HCT116 (cell line): ENCODE results near the gene USP48.

Source experiments
- CTCF ChIP-seq, 3 experiments: fragments of 200-600 bp in 1 of 3; sonication (generic) in 1 of 3; IDR thresholded peaks in 2 of 3; conservative IDR thresholded peaks in 1 of 3; 2 replicates each; pipeline ENCODE4 v1.5.1; 2012 to 2017; ENCODE audit warnings: low read depth in 2 of 3, low read length in 2 of 3, antibody characterized with exemption in 1 of 3, borderline replicate concordance in 1 of 3, control low read depth in 1 of 3, mild to moderate bottlenecking in 1 of 3, mixed read lengths in 1 of 3, mixed run types in 1 of 3, moderate library complexity in 1 of 3; ENCODE audit not compliant: insufficient read depth in 1 of 3
- ELF1 ChIP-seq: IDR thresholded peaks from 2 replicates; pipeline ENCODE4 v1.6.1; 2012; ENCODE audit warnings: low read depth, borderline replicate concordance
- EZH2 ChIP-seq: fragments of 200-600 bp; sonication (generic); IDR thresholded peaks from 2 replicates; pipeline ENCODE4 v1.6.1; 2017; ENCODE audit warnings: antibody characterized with exemption, mixed run types
- EZH2phosphoT487 ChIP-seq: fragments of 200-600 bp; IDR thresholded peaks from 2 replicates; pipeline ENCODE4 v1.6.1; 2018; ENCODE audit warnings: antibody characterized with exemption, borderline replicate concordance
- FOSL1 ChIP-seq: IDR thresholded peaks from 2 replicates; pipeline ENCODE4 v1.6.1; 2012; ENCODE audit warnings: low read depth
- JUND ChIP-seq: IDR thresholded peaks from 2 replicates; pipeline ENCODE4 v1.6.1; 2012
- POLR2A ChIP-seq: IDR thresholded peaks from 2 replicates; pipeline ENCODE4 v1.7.0; 2011; ENCODE audit warnings: borderline replicate concordance; ENCODE audit not compliant: insufficient read depth, insufficient read length; ENCODE audit errors: extremely low read depth
- POLR2AphosphoS5 ChIP-seq: IDR thresholded peaks from 2 replicates; pipeline ENCODE4 v1.6.1; 2011; ENCODE audit warnings: mild to moderate bottlenecking, low read depth, low read length, moderate library complexity
- YY1 ChIP-seq: IDR thresholded peaks from 2 replicates; pipeline ENCODE4 v1.6.1; 2011; ENCODE audit warnings: low read length, low read depth, moderate library complexity, mild to moderate bottlenecking; ENCODE audit not compliant: insufficient replicate concordance; ENCODE audit errors: extremely low read depth

- TF ChIP-seq CTCF (IDR thresholded peaks at IDR 0.05 in 2 of 3, conservative IDR thresholded peaks at IDR 0.05 in 1 of 3; ENCODE audit: borderline replicate concordance in 1 of 3, insufficient read depth in 1 of 3, low read depth in 2 of 3, low read length in 2 of 3) = no peak
- no peak for TF ChIP-seq FOSL1
- TF ChIP-seq JUND = no peak
- TF ChIP-seq POLR2AphosphoS5 = no peak
- no peak for TF ChIP-seq EZH2
- no peak for TF ChIP-seq YY1
- no peak for TF ChIP-seq POLR2A
- no peak for TF ChIP-seq EZH2phosphoT487
- no peak for TF ChIP-seq ELF1
These were observed 57.1 kb downstream of the USP48 start for GRCh38 chr1:21725748-21726392.
